Adipose tissue (tissue), 3 donors: ENCODE measurements around the gene C10orf90. TPM values are rescaled to one million over a fixed set of nuclear protein-coding genes. Genes with fewer than 3 reads are reported as not detected.

ENCODE experiments used
- H3K27ac ChIP-seq: one replicate; pipeline ENCODE4 v1.5.1; 2013; ENCODE audit warnings: low read depth, low read length
- WGBS, 3 donors: extraction: QIAGEN DNeasy Blood & Tissue Kit; methylation state at CpG; one replicate each; pipeline ENCODE4 v1.1.7; 2013; 5-methylcytosine and 5-hydroxymethylcytosine counted together
- polyA plus RNA-seq, 3 donors: library from polyadenylated mRNA; stranded (reverse); fragments of 200-250 nt; gene quantifications; one replicate each; pipeline ENCODE4 v1.2.3, GENCODE V29; 2013
- donor health status: healthy with polysubstance abuse.
- donor health status: Bipolar disorder and iron deficiency.
- donor health status: healthy.

Gene C10orf90
- under 1 TPM in 2 of 3 donors, not detected in 1; 0.12 to 0.48 TPM for polyA plus RNA-seq

- 70 to 82% (median 74%) methylated on average over 12 of the region's 12 CpGs for WGBS, 3 donors
- H3K27ac ChIP-seq: no peak within 1 kb of the TSS
Observed at GRCh38 chr10:126670056-126670894, at the start of gene C10orf90. TSS of gene C10orf90 (minus strand) at chr10:126670693. CDS start at chr10:126670480, 213 bp downstream.

- WGBS, 3 donors: 85 to 94% (median 94%) methylated on average over 1 of the region's 1 CpG
- H3K27ac ChIP-seq: no peak overlapping the region
Observed at GRCh38 chr10:126716366-126716765, 45.9 kb upstream of the C10orf90 start.

GRCh38 chr10:126713594-126713993, 43.1 kb upstream of the C10orf90 start:
- H3K27ac ChIP-seq: no peak overlapping the region
- WGBS, 3 donors: 68 to 78% (median 73%) methylated on average over 7 of the region's 7 CpGs

GRCh38 chr10:126712681-126713080, 42.2 kb upstream of the C10orf90 start:
- WGBS, 3 donors: 69 to 78% (median 72%) methylated on average over 6 of the region's 6 CpGs
- no peak overlapping the region for H3K27ac ChIP-seq

GRCh38 chr10:126705951-126706565, 35.6 kb upstream of the C10orf90 start:
- no peak overlapping the region for H3K27ac ChIP-seq
- 68 to 81% (median 71%) methylated on average over 3 of the region's 3 CpGs for WGBS, 3 donors

GRCh38 chr10:126705131-126705530, 34.6 kb upstream of the C10orf90 start:
- H3K27ac ChIP-seq: no peak overlapping the region
- WGBS, 3 donors: 50 to 80% (median 52%) methylated on average over 5 of the region's 5 CpGs

- 52 to 60% (median 56%) methylated on average over 7 of the region's 7 CpGs for WGBS, 3 donors
- no peak overlapping the region for H3K27ac ChIP-seq
Observed at GRCh38 chr10:126704649-126705048, 34.2 kb upstream of the C10orf90 start.

GRCh38 chr10:126702181-126702580, 31.7 kb upstream of the C10orf90 start:
- WGBS, 3 donors: 73 to 84% (median 80%) methylated on average over 3 of the region's 3 CpGs

GRCh38 chr10:126701526-126701925, 31.0 kb upstream of the C10orf90 start:
- 73 to 83% (median 82%) methylated on average over 2 of the region's 2 CpGs for WGBS, 3 donors
- H3K27ac ChIP-seq: no peak overlapping the region

More at GRCh38 chr10:126702181-126702580, 31.7 kb upstream of the C10orf90 start:
- H3K27ac ChIP-seq: no peak overlapping the region

GRCh38 chr10:126696684-126697083, 26.2 kb upstream of the C10orf90 start:
- WGBS, 3 donors: 41 to 58% (median 49%) methylated on average over 1 of the region's 1 CpG

GRCh38 chr10:126691456-126691855, 21.0 kb upstream of the C10orf90 start:
- no peak overlapping the region for H3K27ac ChIP-seq
- 19 to 76% (median 74%) methylated on average over 1 of the region's 1 CpG for WGBS, 3 donors

More at GRCh38 chr10:126696684-126697083, 26.2 kb upstream of the C10orf90 start:
- H3K27ac ChIP-seq: no peak overlapping the region

GRCh38 chr10:126690534-126690933, 20.0 kb upstream of the C10orf90 start:
- 42 to 63% (median 54%) methylated on average over 2 of the region's 2 CpGs for WGBS, 3 donors
- no peak overlapping the region for H3K27ac ChIP-seq

- 86 to 94% (median 90%) methylated on average over 4 of the region's 4 CpGs for WGBS, 3 donors
- H3K27ac ChIP-seq: no peak overlapping the region
Observed at GRCh38 chr10:126689461-126689994, 19.0 kb upstream of the C10orf90 start.

GRCh38 chr10:126687121-126687606, 16.7 kb upstream of the C10orf90 start:
- WGBS, 3 donors: 60 to 70% (median 61%) methylated on average over 10 of the region's 10 CpGs
- no peak overlapping the region for H3K27ac ChIP-seq

- WGBS, 3 donors: 85 to 87% (median 86%) methylated on average over 7 of the region's 7 CpGs
- no peak overlapping the region for H3K27ac ChIP-seq
Observed at GRCh38 chr10:126686719-126687118, 16.2 kb upstream of the C10orf90 start.

- H3K27ac ChIP-seq: no peak overlapping the region
- 54 to 60% (median 58%) methylated on average over 3 of the region's 3 CpGs for WGBS, 3 donors
Observed at GRCh38 chr10:126686268-126686667, 15.8 kb upstream of the C10orf90 start.

GRCh38 chr10:126685756-126686155, 15.3 kb upstream of the C10orf90 start:
- 93 to 100% (median 100%) methylated on average over 4 of the region's 4 CpGs for WGBS, 3 donors

GRCh38 chr10:126684171-126684745, 13.8 kb upstream of the C10orf90 start:
- H3K27ac ChIP-seq: no peak overlapping the region
- WGBS, 3 donors: 65 to 85% (median 83%) methylated on average over 3 of the region's 3 CpGs

More at GRCh38 chr10:126685756-126686155, 15.3 kb upstream of the C10orf90 start:
- no peak overlapping the region for H3K27ac ChIP-seq

- WGBS, 3 donors: 85 to 95% (median 89%) methylated on average over 1 of the region's 1 CpG
- no peak overlapping the region for H3K27ac ChIP-seq
Observed at GRCh38 chr10:126683466-126683865, 13.0 kb upstream of the C10orf90 start.
